ENCODE results near the gene SNTG2.

SNTG2 gene

GRCh38 chr2:974054-974453, 23.4 kb downstream of the SNTG2 start:
- H2BK12ac ChIP-seq (ENCODE audit: low read length) = no peak overlapping the region
- H3K36me3 ChIP-seq (replicated peaks in 1 of 2; ENCODE audit: control insufficient read depth in 2 of 2, insufficient read depth in 2 of 2, low read length in 2 of 2) = no peaks in the 10 kb centered on the region
- WGBS, 2 donors (ENCODE audit: extremely low coverage in 2 of 2, insufficient read length in 2 of 2, insufficient replicate concordance in 1 of 2) = no CpG with 5 or more reads among the region's 8 CpGs
- H3K14ac ChIP-seq (ENCODE audit: low read length) = peak overlapping the region; percentile 39
- peak overlapping the region; percentile 67 for H3K18ac ChIP-seq (ENCODE audit: low read length)
- no peaks in the 10 kb centered on the region for H3K27me3 ChIP-seq (ENCODE audit: control insufficient read depth in 3 of 3, insufficient read depth in 3 of 3, low read depth in 1 of 3, low read length in 3 of 3)
- H3K9me3 ChIP-seq (replicated peaks in 1 of 2; ENCODE audit: control insufficient read depth in 2 of 2, insufficient read depth in 1 of 2, low read depth in 1 of 2, low read length in 2 of 2) = peaks cover 0 to under 1% of the 10 kb centered on the region in 2 donors
- no peak overlapping the region for H2BK15ac ChIP-seq (ENCODE audit: low read length)
- H2AK5ac ChIP-seq (ENCODE audit: low read depth, low read length) = peak overlapping the region; percentile 36
- H3K4me2 ChIP-seq (ENCODE audit: insufficient read depth, low read length, poor library complexity, severe bottlenecking) = no peak overlapping the region
- H2BK120ac ChIP-seq (ENCODE audit: low read depth, low read length) = no peak overlapping the region
- H3K4ac ChIP-seq (ENCODE audit: low read length) = no peak overlapping the region
- H4K8ac ChIP-seq (ENCODE audit: low read depth, low read length) = no peak overlapping the region
- H3K79me1 ChIP-seq (ENCODE audit: low read depth, low read length) = no peaks in the 10 kb centered on the region
- no peak overlapping the region for H3K4me3 ChIP-seq (ENCODE audit: low read length in 2 of 2)
- peaks cover 0 to 1% of the 10 kb centered on the region in 2 donors for H3K4me1 ChIP-seq (ENCODE audit: control insufficient read depth in 2 of 2, insufficient read depth in 1 of 2, low read depth in 1 of 2, low read length in 2 of 2)
- no peak overlapping the region for H4K91ac ChIP-seq (ENCODE audit: low read depth, low read length, poor library complexity)
- no peak overlapping the region for H2BK5ac ChIP-seq (ENCODE audit: low read length)
- DNase-seq (ENCODE audit: low spot score) = no peak
- no peak overlapping the region for H3K27ac ChIP-seq (replicated peaks; ENCODE audit: low read length)
- no peak overlapping the region for H2AFZ ChIP-seq (ENCODE audit: low read length)
- no peak overlapping the region for H3K9ac ChIP-seq (ENCODE audit: low read depth, low read length, poor library complexity)
- H3K23ac ChIP-seq (ENCODE audit: low read depth, low read length, poor library complexity) = no peak overlapping the region

GRCh38 chr2:974502-974901, 23.9 kb downstream of the SNTG2 start:
- no peak overlapping the region for H3K14ac ChIP-seq (ENCODE audit: low read length)
- H3K4me2 ChIP-seq (ENCODE audit: insufficient read depth, low read length, poor library complexity, severe bottlenecking) = no peak overlapping the region
- H3K4ac ChIP-seq (ENCODE audit: low read length) = no peak overlapping the region
- H3K36me3 ChIP-seq (replicated peaks in 1 of 2; ENCODE audit: control insufficient read depth in 2 of 2, insufficient read depth in 2 of 2, low read length in 2 of 2) = no peaks in the 10 kb centered on the region
- no peak overlapping the region for H3K9ac ChIP-seq (ENCODE audit: low read depth, low read length, poor library complexity)
- H2BK5ac ChIP-seq (ENCODE audit: low read length) = no peak overlapping the region
- no peak overlapping the region for H4K8ac ChIP-seq (ENCODE audit: low read depth, low read length)
- H3K27ac ChIP-seq (replicated peaks; ENCODE audit: low read length) = no peak overlapping the region
- H3K9me3 ChIP-seq (replicated peaks in 1 of 2; ENCODE audit: control insufficient read depth in 2 of 2, insufficient read depth in 1 of 2, low read depth in 1 of 2, low read length in 2 of 2) = no peaks in the 10 kb centered on the region
- H3K4me3 ChIP-seq (ENCODE audit: low read length in 2 of 2) = no peak overlapping the region
- peaks cover 0 to 5% of the 10 kb centered on the region in 2 donors for H3K4me1 ChIP-seq (ENCODE audit: control insufficient read depth in 2 of 2, insufficient read depth in 1 of 2, low read depth in 1 of 2, low read length in 2 of 2)
- no peaks in the 10 kb centered on the region for H3K79me1 ChIP-seq (ENCODE audit: low read depth, low read length)
- no peak overlapping the region for H2BK12ac ChIP-seq (ENCODE audit: low read length)
- H2AFZ ChIP-seq (ENCODE audit: low read length) = no peak overlapping the region
- H3K23ac ChIP-seq (ENCODE audit: low read depth, low read length, poor library complexity) = no peak overlapping the region
- no peak overlapping the region for H3K18ac ChIP-seq (ENCODE audit: low read length)
- no CpG with 5 or more reads among the region's 2 CpGs for WGBS, 2 donors (ENCODE audit: extremely low coverage in 2 of 2, insufficient read length in 2 of 2, insufficient replicate concordance in 1 of 2)
- no peak for DNase-seq (ENCODE audit: low spot score)
- no peak overlapping the region for H4K91ac ChIP-seq (ENCODE audit: low read depth, low read length, poor library complexity)
- peak overlapping the region; percentile 36 for H2AK5ac ChIP-seq (ENCODE audit: low read depth, low read length)
- no peak overlapping the region for H2BK15ac ChIP-seq (ENCODE audit: low read length)
- no peaks in the 10 kb centered on the region for H3K27me3 ChIP-seq (ENCODE audit: control insufficient read depth in 3 of 3, insufficient read depth in 3 of 3, low read depth in 1 of 3, low read length in 3 of 3)
- H2BK120ac ChIP-seq (ENCODE audit: low read depth, low read length) = no peak overlapping the region

- Histone ChIP-seq H3K4me1 (ENCODE audit: control insufficient read depth in 2 of 2, insufficient read depth in 1 of 2, low read depth in 1 of 2, low read length in 2 of 2) (peaks cover 0 to 5% of the 10 kb centered on the region in 2 donors), H4K91ac (ENCODE audit: low read depth, low read length, poor library complexity) (no peak overlapping the region), H2BK120ac (ENCODE audit: low read depth, low read length) (no peak overlapping the region), H3K79me1 (ENCODE audit: low read depth, low read length) (no peaks in the 10 kb centered on the region), H3K36me3 (replicated peaks in 1 of 2; ENCODE audit: control insufficient read depth in 2 of 2, insufficient read depth in 2 of 2, low read length in 2 of 2) (no peaks in the 10 kb centered on the region), H3K9ac (ENCODE audit: low read depth, low read length, poor library complexity) (no peak overlapping the region), H2BK12ac (ENCODE audit: low read length) (no peak overlapping the region), H3K14ac (ENCODE audit: low read length) (no peak overlapping the region), H3K27me3 (ENCODE audit: control insufficient read depth in 3 of 3, insufficient read depth in 3 of 3, low read depth in 1 of 3, low read length in 3 of 3) (no peaks in the 10 kb centered on the region), H4K8ac (ENCODE audit: low read depth, low read length) (no peak overlapping the region), H3K4me2 (ENCODE audit: insufficient read depth, low read length, poor library complexity, severe bottlenecking) (no peak overlapping the region), H3K27ac (replicated peaks; ENCODE audit: low read length) (no peak overlapping the region), H2BK5ac (ENCODE audit: low read length) (no peak overlapping the region), H3K4ac (ENCODE audit: low read length) (no peak overlapping the region), H3K9me3 (replicated peaks in 1 of 2; ENCODE audit: control insufficient read depth in 2 of 2, insufficient read depth in 1 of 2, low read depth in 1 of 2, low read length in 2 of 2) (no peaks in the 10 kb centered on the region), H3K23ac (ENCODE audit: low read depth, low read length, poor library complexity) (no peak overlapping the region), H2AFZ (ENCODE audit: low read length) (no peak overlapping the region), H2BK15ac (ENCODE audit: low read length) (no peak overlapping the region), H2AK5ac (ENCODE audit: low read depth, low read length) (no peak overlapping the region), H3K4me3 (ENCODE audit: low read length in 2 of 2) (no peak overlapping the region), H3K18ac (ENCODE audit: low read length) (no peak overlapping the region)
- no peak for DNase-seq (ENCODE audit: low spot score)
- WGBS, 2 donors (ENCODE audit: extremely low coverage in 2 of 2, insufficient read length in 2 of 2, insufficient replicate concordance in 1 of 2) = no CpG with 5 or more reads among the region's 4 CpGs
These were observed 24.4 kb downstream of the SNTG2 start for GRCh38 chr2:975095-975494.

- Histone ChIP-seq H3K4me1 (ENCODE audit: control insufficient read depth in 2 of 2, insufficient read depth in 1 of 2, low read depth in 1 of 2, low read length in 2 of 2) (peaks cover 0 to 5% of the 10 kb centered on the region in 2 donors), H2BK12ac (ENCODE audit: low read length) (no peak overlapping the region), H3K23ac (ENCODE audit: low read depth, low read length, poor library complexity) (no peak overlapping the region), H3K9ac (ENCODE audit: low read depth, low read length, poor library complexity) (no peak overlapping the region), H2BK15ac (ENCODE audit: low read length) (no peak overlapping the region), H3K4me2 (ENCODE audit: insufficient read depth, low read length, poor library complexity, severe bottlenecking) (no peak overlapping the region), H3K36me3 (replicated peaks in 1 of 2; ENCODE audit: control insufficient read depth in 2 of 2, insufficient read depth in 2 of 2, low read length in 2 of 2) (peaks cover 0 to 3% of the 10 kb centered on the region in 2 donors), H3K14ac (ENCODE audit: low read length) (no peak overlapping the region), H2BK5ac (ENCODE audit: low read length) (no peak overlapping the region), H3K4me3 (ENCODE audit: low read length in 2 of 2) (no peak overlapping the region), H3K9me3 (replicated peaks in 1 of 2; ENCODE audit: control insufficient read depth in 2 of 2, insufficient read depth in 1 of 2, low read depth in 1 of 2, low read length in 2 of 2) (peaks cover 0 to 4% of the 10 kb centered on the region in 2 donors), H3K18ac (ENCODE audit: low read length) (peak overlapping the region; percentile 17), H2BK120ac (ENCODE audit: low read depth, low read length) (no peak overlapping the region), H4K91ac (ENCODE audit: low read depth, low read length, poor library complexity) (no peak overlapping the region), H2AFZ (ENCODE audit: low read length) (no peak overlapping the region), H3K27ac (replicated peaks; ENCODE audit: low read length) (no peak overlapping the region), H3K27me3 (ENCODE audit: control insufficient read depth in 3 of 3, insufficient read depth in 3 of 3, low read depth in 1 of 3, low read length in 3 of 3) (no peaks in the 10 kb centered on the region), H4K8ac (ENCODE audit: low read depth, low read length) (no peak overlapping the region), H3K4ac (ENCODE audit: low read length) (no peak overlapping the region), H3K79me1 (ENCODE audit: low read depth, low read length) (no peaks in the 10 kb centered on the region), H2AK5ac (ENCODE audit: low read depth, low read length) (no peak overlapping the region)
- no peak for DNase-seq (ENCODE audit: low spot score)
- WGBS, 2 donors (ENCODE audit: extremely low coverage in 2 of 2, insufficient read length in 2 of 2, insufficient replicate concordance in 1 of 2) = no CpG with 5 or more reads among the region's 8 CpGs
These were observed 28.6 kb downstream of the SNTG2 start for GRCh38 chr2:979069-979928.
